Lower lobe of right lung (tissue), 2 donors: ENCODE measurements around the gene IFI27L1. TPM values are rescaled to one million over a fixed set of nuclear protein-coding genes. Genes with fewer than 3 reads are reported as not detected.
A peak's percentile ranks its signal among the peaks of the same experiment; 100 is the strongest.

ENCODE experiments used
- ATAC-seq, 2 donors: fragments of 200-7000 bp; cut with Tn5 transposase; one replicate each; pipeline ENCODE4 v1.9.1; 2020 to 2022; ENCODE audit warnings: mild to moderate bottlenecking in 2 of 2, moderate library complexity in 2 of 2
- DNase-seq: peaks from one replicate; pipeline ENCODE4 v3.0.0-alpha.2; 2020
- H3K27ac ChIP-seq: fragments of 200-600 bp; one replicate; pipeline ENCODE4 v1.8.0; 2022
- H3K27me3 ChIP-seq: fragments of 200-600 bp; one replicate; pipeline ENCODE4 v1.8.0; 2022; ENCODE audit warnings: low read depth
- H3K36me3 ChIP-seq: fragments of 200-600 bp; one replicate; pipeline ENCODE4 v1.8.0; 2022; ENCODE audit warnings: mild to moderate bottlenecking
- H3K4me1 ChIP-seq: fragments of 200-600 bp; one replicate; pipeline ENCODE4 v1.8.0; 2022
- H3K4me3 ChIP-seq: fragments of 200-600 bp; one replicate; pipeline ENCODE4 v1.8.0; 2022; ENCODE audit warnings: mild to moderate bottlenecking
- H3K9me3 ChIP-seq: fragments of 200-600 bp; one replicate; pipeline ENCODE4 v1.8.0; 2022
- CTCF ChIP-seq: fragments of 200-600 bp; IDR thresholded peaks from one replicate; pipeline ENCODE4 v1.8.0; 2022; ENCODE audit warnings: antibody characterized with exemption, mild to moderate bottlenecking
- intact Hi-C: fragments of 100-400 bp; cut with DNase I; formaldehyde crosslinking; loops from one replicate; pipeline ENCODE4 v1.11.0; 2022
- total RNA-seq: library from RNA; stranded (reverse); fragmentation: NEBNext Ultra II Directional; extraction: Animal tissue kit (Norgen Biotek cat#: 25700); gene quantifications from one replicate; pipeline ENCODE4 v1.2.1, GENCODE V29; 2021
- donor health status: DM: no; HTN: yes; CAD: no; lungs with severe emphysema.

IFI27L1 gene
- total RNA-seq, 1 donor from 2014 or later = 10.9 TPM

GRCh38 chr14:94129758-94130414, 48.8 kb downstream of the IFI27L1 start:
- Histone ChIP-seq H3K4me1 (peaks cover 8% of the 10 kb centered on the region), H3K9me3 (no peaks in the 10 kb centered on the region), H3K4me3 (peak overlapping the region; percentile 64), H3K27me3 (no peaks in the 10 kb centered on the region), H3K27ac (peak overlapping the region; percentile 69), H3K36me3 (peaks cover 8% of the 10 kb centered on the region)
- TF ChIP-seq CTCF = no peak
- ATAC-seq (peak; percentile 63 to 70), DNase-seq (no peak)
- intact Hi-C loops = no loop called here

GRCh38 chr14:94132285-94132887, 51.3 kb downstream of the IFI27L1 start:
- H3K4me1 ChIP-seq = peaks cover 15% of the 10 kb centered on the region
- intact Hi-C loops = no loop called here
- TF ChIP-seq CTCF = peak; percentile 81
- ATAC-seq (peak in 1 of 2 donors; percentile 47), DNase-seq (no peak)
- H3K27me3 ChIP-seq = no peaks in the 10 kb centered on the region
- peaks cover 1% of the 10 kb centered on the region for H3K36me3 ChIP-seq
- no peaks in the 10 kb centered on the region for H3K9me3 ChIP-seq
- H3K27ac ChIP-seq = no peak overlapping the region
- no peak overlapping the region for H3K4me3 ChIP-seq

DNA sequence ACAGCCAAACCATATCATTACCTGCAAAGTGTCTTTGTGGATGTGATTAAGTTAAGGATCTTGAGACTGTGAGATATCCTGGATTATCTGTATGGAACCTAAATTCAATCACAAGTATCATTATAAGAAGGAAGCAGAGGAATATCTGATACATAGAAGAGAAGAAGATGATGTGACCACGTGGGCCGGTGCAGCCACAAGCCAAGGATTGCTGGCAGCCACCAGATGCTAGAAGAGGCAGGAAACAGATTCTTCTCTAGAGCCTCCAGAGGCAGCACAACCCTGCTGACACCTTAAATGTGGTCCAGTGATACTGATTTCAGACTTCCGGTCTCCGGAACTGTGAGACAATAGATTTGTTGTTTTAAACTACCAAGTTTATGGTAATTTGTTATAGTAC, 54.4 kb downstream of the IFI27L1 start:
- TF ChIP-seq CTCF = no peak
- H3K9me3 ChIP-seq = no peaks in the 10 kb centered on the region
- intact Hi-C loops = no loop called here
- ATAC-seq (no peak), DNase-seq (no peak)
- no peak overlapping the region for H3K27ac ChIP-seq
- no peaks in the 10 kb centered on the region for H3K27me3 ChIP-seq
- no peak overlapping the region for H3K4me3 ChIP-seq
- peaks cover 7% of the 10 kb centered on the region for H3K4me1 ChIP-seq
- H3K36me3 ChIP-seq = no peaks in the 10 kb centered on the region

- ATAC-seq = peak; percentile 91 to 92
Observed at GRCh38 chr14:94136575-94137331, 55.6 kb downstream of the IFI27L1 start.

More at GRCh38 chr14:94136575-94137331, 55.6 kb downstream of the IFI27L1 start:
- H3K27ac ChIP-seq = no peak overlapping the region
- intact Hi-C loops = no loop called here
- no peaks in the 10 kb centered on the region for H3K27me3 ChIP-seq
- peaks cover 7% of the 10 kb centered on the region for H3K4me1 ChIP-seq
- no peaks in the 10 kb centered on the region for H3K36me3 ChIP-seq
- DNase-seq = peak; percentile 92
- H3K9me3 ChIP-seq = no peaks in the 10 kb centered on the region
- TF ChIP-seq CTCF = peak; percentile 98
- no peak overlapping the region for H3K4me3 ChIP-seq
